Esophagus muscularis mucosa (tissue), 4 donors: ENCODE data around the gene EPB42. TPM values are rescaled to one million over a fixed set of nuclear protein-coding genes. Genes with fewer than 3 reads are reported as not detected.
"Not testable (repeated sequence)": the region's sequence is repeated elsewhere in the genome, so short reads cannot be mapped to it uniquely, and the experiment has no call there.

Experiments
- DNase-seq: peaks from one replicate; pipeline ENCODE4 v3.0.0-alpha.2; 2017; ENCODE audit errors: extremely low spot score
- H3K27ac ChIP-seq, 4 donors: fragments of 200-600 bp; sonication (generic); replicated peaks in 1 of 4; 1 replicate in 3 of 4; 2 replicates in 1 of 4; pipeline ENCODE4 v1.5.1; 2016 to 2019; ENCODE audit warnings: mild to moderate bottlenecking in 1 of 4
- H3K27me3 ChIP-seq, 4 donors: fragments of 200-600 bp; sonication (generic); one replicate each; pipeline versions ENCODE4 v1.5.1 to v1.6.0; 2016 to 2019
- H3K36me3 ChIP-seq, 4 donors: fragments of 200-600 bp; sonication (generic); one replicate each; pipeline ENCODE4 v1.5.1; 2016 to 2019
- H3K4me1 ChIP-seq, 4 donors: fragments of 200-600 bp; sonication (generic); one replicate each; pipeline ENCODE4 v1.5.1; 2016 to 2019
- H3K4me3 ChIP-seq, 4 donors: fragments of 200-600 bp; sonication (generic); 1 replicate in 2 of 4; 2 replicates in 2 of 4; pipeline ENCODE4 v1.5.1; 2016 to 2019; ENCODE audit warnings: mild to moderate bottlenecking in 4 of 4, moderate library complexity in 1 of 4
- H3K9me3 ChIP-seq, 4 donors: fragments of 200-600 bp; sonication (generic); 1 replicate in 3 of 4; 2 replicates in 1 of 4; pipeline ENCODE4 v1.5.1; 2016 to 2019
- CTCF ChIP-seq, 3 experiments: fragments of 200-600 bp in 2 of 3; fragments of 450-650 bp in 1 of 3; sonication (generic) in 2 of 3; IDR thresholded peaks; one replicate each; pipeline ENCODE4 v1.5.1; 2017 to 2019; ENCODE audit warnings: antibody characterized with exemption in 3 of 3, mild to moderate bottlenecking in 2 of 3, moderate library complexity in 1 of 3
- EP300 ChIP-seq: sonication (generic); formaldehyde crosslinking; IDR thresholded peaks from one replicate; pipeline ENCODE4 v1.6.1; 2017; ENCODE audit warnings: antibody characterized with exemption
- POLR2A ChIP-seq: fragments of 450-650 bp; IDR thresholded peaks from one replicate; pipeline ENCODE4 v1.6.1; 2017; ENCODE audit warnings: antibody characterized with exemption, moderate library complexity, mild to moderate bottlenecking, low read depth
- POLR2AphosphoS5 ChIP-seq, 2 donors: sonication (generic); formaldehyde crosslinking; IDR thresholded peaks; one replicate each; pipeline ENCODE4 v1.6.1; 2017; ENCODE audit warnings: antibody characterized with exemption in 2 of 2
- WGBS: methylation state at CpG from one replicate; pipeline ENCODE4 v1.1.5; 2018; 5-methylcytosine and 5-hydroxymethylcytosine counted together
- intact Hi-C: fragments of 100-400 bp; cut with DNase I; formaldehyde crosslinking; loops from one replicate; pipeline ENCODE4 v1.15.1; 2023
- total RNA-seq, 4 donors: library from RNA; depleted of rRNA; stranded (reverse); fragments of >200 nt; gene quantifications; one replicate each; pipeline versions ENCODE4 v1.1.0 to v1.2.1, GENCODE V29; 2016

EPB42 gene
- total RNA-seq, 4 donors from 2014 or later: 0.33 TPM; not detected in 3

DNA sequence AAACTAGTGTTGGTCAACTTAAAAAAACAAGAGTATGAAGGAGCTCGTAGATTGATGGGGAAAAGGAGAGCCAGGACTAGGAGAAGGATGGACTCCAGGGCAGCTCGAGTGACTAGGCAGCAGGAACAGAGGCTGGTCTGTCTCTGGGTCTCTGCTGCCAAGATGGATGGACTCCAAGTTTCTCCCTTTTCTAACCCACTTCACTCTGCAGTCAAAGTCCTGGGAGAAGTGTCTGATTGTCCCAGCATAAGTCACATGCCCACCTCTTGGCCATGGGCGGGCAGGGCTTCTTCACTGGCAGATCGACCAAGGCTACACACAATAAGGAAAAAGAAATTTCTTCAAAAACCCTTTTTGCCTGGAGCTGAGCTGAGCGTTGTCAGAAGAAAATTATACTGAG lies 9.2 kb upstream of the EPB42 start:
- TF ChIP-seq EP300 (no peak), CTCF (IDR thresholded peaks at IDR 0.05) (no peak), POLR2AphosphoS5 (IDR thresholded peaks at IDR 0.05) (no peak), POLR2A (no peak)
- Histone ChIP-seq H3K4me3 (no peak overlapping the region), H3K27ac (peak overlapping the region in 3 of 4 donors; percentile 27 to 45 (median 27)), H3K36me3 (no peaks in the 10 kb centered on the region), H3K27me3 (peaks cover 0 to 6% (median 2%) of the 10 kb centered on the region in 4 donors), H3K4me1 (peaks cover 0 to 5% (median 0%) of the 10 kb centered on the region in 4 donors), H3K9me3 (no peaks in the 10 kb centered on the region)
- intact Hi-C loops: no loop called here
- DNase-seq: no peak
- WGBS: 79% methylated on average over 5 of the region's 5 CpGs

GRCh38 chr15:43226436-43227305 lies 5.9 kb upstream of the EPB42 start:
- 94% methylated on average over 24 of the region's 57 CpGs for WGBS
- intact Hi-C loops: no loop called here
- H3K36me3 ChIP-seq: no peaks in the 10 kb centered on the region
- DNase-seq: no peak
- no peak for TF ChIP-seq CTCF (IDR thresholded peaks at IDR 0.05)
- no peak for TF ChIP-seq EP300
- no peak for TF ChIP-seq POLR2A
- no peak for TF ChIP-seq POLR2AphosphoS5 (IDR thresholded peaks at IDR 0.05)
- H3K4me3 ChIP-seq: no peak overlapping the region
- peaks cover 0 to 5% (median 0%) of the 10 kb centered on the region in 4 donors for H3K4me1 ChIP-seq
- H3K27me3 ChIP-seq: peaks cover 0 to 5% (median 2%) of the 10 kb centered on the region in 4 donors
- no peak overlapping the region for H3K27ac ChIP-seq
- H3K9me3 ChIP-seq: no peaks in the 10 kb centered on the region

GRCh38 chr15:43225950-43226255 lies 5.1 kb upstream of the EPB42 start:
- H3K4me1 ChIP-seq, intact Hi-C loops, H3K27ac ChIP-seq, H3K9me3 ChIP-seq, H3K27me3 ChIP-seq, DNase-seq, H3K4me3 ChIP-seq, H3K36me3 ChIP-seq: not testable (repeated sequence)
- WGBS: 88% methylated on average over 12 of the region's 12 CpGs

DNA sequence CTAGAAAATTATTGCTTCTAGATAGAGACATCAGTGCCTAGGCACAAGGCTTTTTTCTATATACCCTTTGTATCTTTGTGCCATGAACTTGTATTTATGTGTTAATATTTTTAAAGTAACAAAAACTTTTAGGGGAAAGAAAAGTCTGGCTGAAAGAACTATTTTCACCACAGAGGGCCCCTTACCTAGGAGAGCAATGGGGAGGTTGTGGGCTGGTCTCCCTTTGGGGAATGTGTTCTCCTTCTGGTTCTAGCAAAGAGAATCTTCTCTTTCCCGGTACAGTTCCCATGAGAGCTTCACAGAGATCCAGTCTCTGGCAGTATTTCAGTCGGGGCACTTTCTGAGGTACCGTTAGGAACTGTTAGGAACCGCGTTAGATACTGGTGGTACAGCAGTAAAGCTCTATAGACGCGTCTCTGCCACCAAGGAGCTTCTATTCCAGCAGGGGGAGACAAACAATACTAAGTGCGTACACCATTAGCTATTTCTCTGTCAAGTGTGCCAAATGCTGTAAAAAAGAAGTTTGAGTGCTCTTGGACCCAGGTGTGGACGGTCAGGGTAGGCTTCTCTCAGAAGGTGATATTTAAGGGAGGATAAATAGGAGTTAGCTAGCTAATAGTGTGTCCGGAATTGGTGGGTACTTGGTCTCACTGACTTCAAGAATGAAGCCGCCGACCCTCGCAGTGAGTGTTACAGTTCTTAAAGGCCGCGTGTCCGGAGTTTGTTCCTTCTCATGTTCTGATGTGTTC lies 4.6 kb upstream of the EPB42 start:
- 53% methylated on average over 16 of the region's 16 CpGs for WGBS
- no peak for DNase-seq
- no peaks in the 10 kb centered on the region for H3K36me3 ChIP-seq
- no peaks in the 10 kb centered on the region for H3K9me3 ChIP-seq
- H3K27me3 ChIP-seq: peaks cover 0 to 7% (median 2%) of the 10 kb centered on the region in 4 donors
- H3K27ac ChIP-seq: no peak overlapping the region
- intact Hi-C loops: no loop called here
- no peak for TF ChIP-seq POLR2AphosphoS5 (IDR thresholded peaks at IDR 0.05)
- TF ChIP-seq EP300: no peak
- TF ChIP-seq CTCF (IDR thresholded peaks at IDR 0.05): peak; percentile 51 to 71 (median 58)
- TF ChIP-seq POLR2A: no peak
- no peak overlapping the region for H3K4me3 ChIP-seq
- H3K4me1 ChIP-seq: peaks cover 0 to 5% (median 0%) of the 10 kb centered on the region in 4 donors

DNA sequence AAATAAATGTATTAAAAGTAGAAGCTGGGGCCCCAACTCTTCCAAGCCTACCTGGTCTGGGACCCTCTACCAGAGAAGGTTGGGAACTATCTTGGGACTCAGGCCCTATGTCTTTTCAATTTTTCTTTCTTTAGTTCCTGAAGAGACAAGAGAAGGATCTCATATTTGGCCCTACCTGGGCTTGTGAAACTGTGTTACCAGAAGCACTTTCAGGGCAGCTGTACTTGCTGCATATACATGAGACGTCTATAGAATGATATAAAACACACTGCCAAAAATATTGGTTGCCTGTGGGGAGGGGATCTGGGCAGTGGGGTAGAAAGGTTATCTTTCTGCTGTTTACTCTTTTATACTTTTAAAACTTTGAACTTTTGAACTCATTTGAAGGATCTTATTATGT lies 604 bp upstream of the EPB42 start:
- no peak for TF ChIP-seq CTCF (IDR thresholded peaks at IDR 0.05)
- no peak for TF ChIP-seq POLR2A
- Histone ChIP-seq H3K9me3 (no peaks in the 10 kb centered on the region), H3K36me3 (no peaks in the 10 kb centered on the region), H3K27me3 (peaks cover 0 to 14% (median 0%) of the 10 kb centered on the region in 4 donors), H3K4me1 (no peaks in the 10 kb centered on the region), H3K27ac (no peak overlapping the region), H3K4me3 (no peak overlapping the region)
- WGBS: 84% methylated on average over 1 of the region's 1 CpG
- intact Hi-C loops: loop anchor here (5.0 kb wide), 1 partner anchor 66 kb away; no protein-coding TSS in a partner anchor
- DNase-seq: no peak
